ENCODE results near the gene FBXL14.

DNA sequence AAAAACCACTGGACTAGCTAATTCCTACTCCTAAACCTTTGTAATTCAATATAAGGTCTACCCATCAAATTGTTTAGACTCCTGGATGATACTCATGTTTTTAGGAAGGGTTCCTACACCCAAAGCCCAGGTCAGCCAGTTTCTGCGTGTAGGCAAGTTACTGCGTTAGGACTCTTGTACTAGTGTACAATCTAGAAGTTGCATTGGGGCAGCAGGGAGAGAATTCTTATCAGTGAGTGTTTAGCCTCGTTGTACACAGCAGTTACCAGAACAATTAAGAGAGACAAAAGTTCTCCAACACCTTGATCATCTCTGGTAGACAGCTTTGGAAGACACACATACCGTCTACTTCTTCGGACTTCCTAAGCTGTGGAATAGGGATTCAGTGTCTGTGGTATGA is 29.2 kb downstream of the FBXL14 start:
- TF ChIP-seq EZH2 (IDR thresholded peaks at IDR 0.05; ENCODE audit: insufficient read depth, poor library complexity, severe bottlenecking) (no peak), EZH2phosphoT487 (IDR thresholded peaks at IDR 0.05; ENCODE audit: insufficient read depth, low read depth) (no peak)

Measured in GM23248 (cell line).